T-cell (primary cell): ENCODE data around the gene HAS3. TPM values are rescaled to one million over a fixed set of nuclear protein-coding genes. Genes with fewer than 3 reads are reported as not detected.

Source experiments
- ATAC-seq, 4 experiments: fragments of 200-7000 bp in 3 of 4; fragments of 150-1000 bp in 1 of 4; cut with Tn5 transposase; replicated peaks in 1 of 4; 1 replicate in 3 of 4; 2 replicates in 1 of 4; pipeline ENCODE4 v1.10.0; 2021; ENCODE audit warnings: moderate library complexity in 3 of 4, mild to moderate bottlenecking in 2 of 4, moderate number of reproducible peaks in 1 of 4
- CTCF ChIA-PET, 2 donors: fragments of 300-600 bp; sonication (Branson Sonifier 250); formaldehyde crosslinking; loops; one replicate each; lab custom pipeline; 2022; ENCODE audit warnings: antibody characterized with exemption in 2 of 2; lab: Charles Lee
- POLR2A ChIA-PET, 2 donors: fragments of 300-600 bp; sonication (Branson Sonifier 250); formaldehyde crosslinking; loops; one replicate each; lab custom pipeline; 2022; ENCODE audit warnings: antibody characterized with exemption in 2 of 2; lab: Charles Lee
- DNase-seq, 35 experiments: peaks; one replicate each; pipeline versions ENCODE4 v3.0.0 to v3.0.0-alpha.2; 2013 to 2023
- H3K27ac ChIP-seq: one replicate; pipeline ENCODE4 v1.5.1; 2013; ENCODE audit warnings: low read length
- H3K27me3 ChIP-seq, 2 experiments: replicated peaks in 1 of 2; 1 replicate in 1 of 2; 2 replicates in 1 of 2; pipeline versions ENCODE4 v1.6.1 to v1.7.0; 2013; ENCODE audit warnings: low read length in 1 of 2, mixed read lengths in 1 of 2; ENCODE audit not compliant: control insufficient read depth in 2 of 2, insufficient read depth in 2 of 2; ENCODE audit errors: extremely low read depth in 1 of 2
- H3K36me3 ChIP-seq, 2 donors: 1 replicate in 1 of 2; 2 replicates in 1 of 2; pipeline versions ENCODE4 v1.6.1 to v1.7.0; 2013; ENCODE audit warnings: low read length in 1 of 2; ENCODE audit not compliant: control insufficient read depth in 2 of 2, insufficient read depth in 1 of 2; ENCODE audit errors: extremely low read depth in 1 of 2
- H3K4me1 ChIP-seq, 2 experiments: 1 replicate in 1 of 2; 2 replicates in 1 of 2; pipeline versions ENCODE4 v1.6.1 to v1.7.0; 2013; ENCODE audit warnings: low read length in 2 of 2, mixed read lengths in 1 of 2; ENCODE audit not compliant: insufficient read depth in 2 of 2, control insufficient read depth in 1 of 2; ENCODE audit errors: extremely low read depth in 1 of 2
- H3K4me3 ChIP-seq, 2 donors: 1 replicate in 1 of 2; 2 replicates in 1 of 2; pipeline versions ENCODE4 v1.5.1 to v1.7.0; 2013; ENCODE audit warnings: mild to moderate bottlenecking in 2 of 2, low read length in 1 of 2, moderate library complexity in 1 of 2; ENCODE audit not compliant: control insufficient read depth in 1 of 2; ENCODE audit errors: extremely low read depth in 1 of 2
- H3K9me3 ChIP-seq: 2 replicates; pipeline ENCODE4 v1.7.0; 2013
- H3K27ac Mint-ChIP-seq, 2 donors: one replicate each; pipeline ENCODE4 v1.8.0; 2020 to 2021; ENCODE audit warnings: mild to moderate bottlenecking in 2 of 2, mixed read lengths in 2 of 2
- H3K27me3 Mint-ChIP-seq, 2 donors: one replicate each; pipeline ENCODE4 v1.8.0; 2021 to 2022; ENCODE audit warnings: mixed read lengths in 2 of 2
- H3K36me3 Mint-ChIP-seq: one replicate; pipeline ENCODE4 v1.8.0; 2021; ENCODE audit warnings: mixed read lengths
- H3K4me1 Mint-ChIP-seq, 3 donors: one replicate each; pipeline ENCODE4 v1.8.0; 2020 to 2022; ENCODE audit warnings: mixed read lengths in 3 of 3, mild to moderate bottlenecking in 1 of 3
- H3K4me3 Mint-ChIP-seq, 3 donors: one replicate each; pipeline ENCODE4 v1.8.0; 2020 to 2022; ENCODE audit warnings: mild to moderate bottlenecking in 3 of 3, mixed read lengths in 3 of 3, moderate library complexity in 3 of 3
- H3K9me3 Mint-ChIP-seq, 3 donors: one replicate each; pipeline ENCODE4 v1.8.0; 2020 to 2022; ENCODE audit warnings: mixed read lengths in 3 of 3
- WGBS: methylation state at CpG from one replicate; pipeline ENCODE4 v1.1.5; 2013; ENCODE audit warnings: missing lambda C conversion rate; ENCODE audit not compliant: insufficient coverage; 5-methylcytosine and 5-hydroxymethylcytosine counted together
- total RNA-seq, 35 experiments: library from RNA in 6 of 35; stranded (reverse) in 6 of 35; fragments of 120-200 nt in 1 of 35; gene quantifications; one replicate each; pipeline versions ENCODE4 v1.2.1 to v1.2.4 and lab custom pipeline; 2013 to 2026

HAS3 gene
- total RNA-seq, 5 donors from 2014 or later (not counting 1 experiment from before 2014, with no cell fraction given) = 2.0 to 4.7 (median 3.4) TPM

GRCh38 chr16:69087161-69087581 lies 18.3 kb upstream of the HAS3 start:
- ATAC-seq (no peak), DNase-seq (no peak)
- Mint-ChIP-seq H3K9me3 (no peaks in the 10 kb centered on the region), H3K27ac (no peak overlapping the region), H3K4me1 (peaks cover 5 to 16% (median 9%) of the 10 kb centered on the region in 3 donors), H3K27me3 (no peaks in the 10 kb centered on the region), H3K4me3 (no peak overlapping the region), H3K36me3 (peaks cover 23% of the 10 kb centered on the region)
- Histone ChIP-seq H3K36me3 (peaks cover 5 to 20% of the 10 kb centered on the region in 2 donors), H3K4me3 (no peak overlapping the region), H3K27me3 (no peaks in the 10 kb centered on the region), H3K4me1 (peaks cover 0 to 8% of the 10 kb centered on the region in 2 experiments), H3K9me3 (no peaks in the 10 kb centered on the region), H3K27ac (no peak overlapping the region)
- POLR2A ChIA-PET = no interaction called here
- CTCF ChIA-PET = no interaction called here
- 60% methylated on average over 2 of the region's 3 CpGs for WGBS

DNA sequence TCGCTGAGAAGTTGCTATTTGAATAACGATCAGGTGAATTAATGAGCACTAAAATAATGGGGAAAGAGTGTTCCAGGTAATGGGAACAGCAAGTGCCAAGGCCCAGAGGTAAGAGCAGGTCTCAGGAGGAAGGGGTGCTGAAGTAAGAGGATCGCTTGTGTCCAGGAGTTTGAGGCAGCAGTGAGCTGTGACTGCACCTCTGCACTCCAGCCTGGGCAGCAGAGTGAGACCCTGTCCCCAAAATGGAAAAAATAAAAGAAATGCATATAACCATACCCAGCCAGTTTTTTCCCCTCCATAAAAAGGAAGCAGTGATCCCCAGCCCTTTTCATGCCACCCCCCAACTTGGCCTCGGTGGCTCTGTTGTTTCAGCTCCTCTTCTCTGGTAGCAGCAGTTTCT lies 16.8 kb upstream of the HAS3 start:
- DNase-seq = no peak
- Histone ChIP-seq H3K4me1 (peaks cover 0 to 8% of the 10 kb centered on the region in 2 experiments), H3K36me3 (peaks cover 0 to 13% of the 10 kb centered on the region in 2 donors), H3K9me3 (no peaks in the 10 kb centered on the region), H3K27me3 (no peaks in the 10 kb centered on the region), H3K4me3 (no peak overlapping the region), H3K27ac (no peak overlapping the region)
- ChIA-PET POLR2A (no interaction called here), CTCF (no interaction called here)
- no peaks in the 10 kb centered on the region for H3K9me3 Mint-ChIP-seq
- no peak overlapping the region for H3K4me3 Mint-ChIP-seq
- H3K27ac Mint-ChIP-seq = peak overlapping the region; percentile 46 to 58
- H3K36me3 Mint-ChIP-seq = peaks cover 15% of the 10 kb centered on the region
- H3K4me1 Mint-ChIP-seq = peaks cover 5 to 16% (median 9%) of the 10 kb centered on the region in 3 donors
- 79% methylated on average over 2 of the region's 4 CpGs for WGBS
- no peaks in the 10 kb centered on the region for H3K27me3 Mint-ChIP-seq
- ATAC-seq = no peak

GRCh38 chr16:69089091-69089910 lies 16.2 kb upstream of the HAS3 start:
- H3K4me1 ChIP-seq = peaks cover 0 to 8% of the 10 kb centered on the region in 2 experiments
- Mint-ChIP-seq H3K4me1 (peaks cover 5 to 16% (median 9%) of the 10 kb centered on the region in 3 donors), H3K36me3 (peaks cover 9% of the 10 kb centered on the region), H3K27ac (peak overlapping the region; percentile 46 to 58), H3K27me3 (no peaks in the 10 kb centered on the region), H3K9me3 (no peaks in the 10 kb centered on the region), H3K4me3 (no peak overlapping the region)
- ChIA-PET CTCF (interaction anchor here in 1 of 2 donors (0.6 kb wide), 1 partner anchor 23 kb away, joined by 3 read pairs; no protein-coding TSS in a partner anchor), POLR2A (interaction anchor here in 1 of 2 donors (0.5 kb wide), 1 partner anchor 1429 kb away, joined by 3 read pairs; the partner anchor contains the start of gene ACD)
- no peak overlapping the region for H3K4me3 ChIP-seq
- no peak overlapping the region for H3K27ac ChIP-seq
- no peaks in the 10 kb centered on the region for H3K9me3 ChIP-seq
- DNase-seq (no peak), ATAC-seq (peak in 3 of 4 experiments; percentile 67 to 83 (median 80))
- peaks cover 0 to 9% of the 10 kb centered on the region in 2 donors for H3K36me3 ChIP-seq
- no peaks in the 10 kb centered on the region for H3K27me3 ChIP-seq
- WGBS = 59% methylated on average over 12 of the region's 16 CpGs

- Histone ChIP-seq H3K27ac (no peak overlapping the region), H3K27me3 (no peaks in the 10 kb centered on the region), H3K36me3 (no peaks in the 10 kb centered on the region), H3K4me1 (peaks cover 0 to 6% of the 10 kb centered on the region in 2 experiments), H3K9me3 (no peaks in the 10 kb centered on the region), H3K4me3 (no peak overlapping the region)
- Mint-ChIP-seq H3K36me3 (no peaks in the 10 kb centered on the region), H3K27ac (no peak overlapping the region), H3K4me3 (no peak overlapping the region), H3K27me3 (no peaks in the 10 kb centered on the region), H3K4me1 (peaks cover 0 to 7% (median 6%) of the 10 kb centered on the region in 3 donors), H3K9me3 (no peaks in the 10 kb centered on the region)
- POLR2A ChIA-PET = interaction anchor here in 1 of 2 donors (0.6 kb wide), 1 partner anchor 15 kb away, joined by 3 read pairs; no protein-coding TSS in a partner anchor
- no peak for ATAC-seq
- no peak for DNase-seq
- CTCF ChIA-PET = no interaction called here
- 100% methylated on average over 1 of the region's 3 CpGs for WGBS
Observed at GRCh38 chr16:69093974-69094373, 11.5 kb upstream of the HAS3 start.

- CTCF ChIA-PET = no interaction called here
Observed at GRCh38 chr16:69094501-69094900, 11.0 kb upstream of the HAS3 start.

DNA sequence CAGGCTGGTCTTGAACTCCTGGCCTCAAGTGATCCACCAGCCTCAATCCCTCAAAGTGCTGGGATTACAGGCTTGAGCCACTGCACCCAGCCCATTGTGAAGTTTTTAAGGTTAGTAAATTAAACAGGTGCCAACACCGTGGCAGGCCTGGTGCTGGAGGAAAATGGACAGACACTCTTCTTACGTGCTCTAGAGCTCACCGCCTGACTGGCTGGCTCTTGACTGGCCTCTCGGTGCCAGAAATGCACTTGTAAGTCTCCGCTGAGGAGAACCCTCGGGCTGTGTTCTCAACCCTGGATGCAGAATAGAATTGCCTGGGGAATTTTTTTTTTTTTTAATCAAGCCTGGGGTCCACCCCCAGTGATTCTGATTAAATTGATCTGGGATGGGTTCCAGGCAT lies 10.3 kb upstream of the HAS3 start:
- Histone ChIP-seq H3K4me1 (no peaks in the 10 kb centered on the region), H3K36me3 (no peaks in the 10 kb centered on the region), H3K27ac (no peak overlapping the region), H3K27me3 (no peaks in the 10 kb centered on the region), H3K9me3 (no peaks in the 10 kb centered on the region), H3K4me3 (no peak overlapping the region)
- CTCF ChIA-PET = no interaction called here
- Mint-ChIP-seq H3K4me3 (no peak overlapping the region), H3K4me1 (no peaks in the 10 kb centered on the region), H3K27ac (no peak overlapping the region), H3K9me3 (no peaks in the 10 kb centered on the region), H3K36me3 (no peaks in the 10 kb centered on the region), H3K27me3 (no peaks in the 10 kb centered on the region)
- POLR2A ChIA-PET = no interaction called here
- ATAC-seq (no peak), DNase-seq (no peak)
- 91% methylated on average over 4 of the region's 6 CpGs for WGBS

More at GRCh38 chr16:69094501-69094900, 11.0 kb upstream of the HAS3 start:
- Mint-ChIP-seq H3K4me3 (no peak overlapping the region), H3K27ac (no peak overlapping the region), H3K36me3 (no peaks in the 10 kb centered on the region), H3K27me3 (no peaks in the 10 kb centered on the region), H3K4me1 (peaks cover 0 to 2% (median 1%) of the 10 kb centered on the region in 3 donors), H3K9me3 (no peaks in the 10 kb centered on the region)
- DNase-seq (no peak), ATAC-seq (no peak)
- Histone ChIP-seq H3K4me1 (peaks cover 0 to 2% of the 10 kb centered on the region in 2 experiments), H3K4me3 (no peak overlapping the region), H3K27me3 (no peaks in the 10 kb centered on the region), H3K27ac (no peak overlapping the region), H3K36me3 (no peaks in the 10 kb centered on the region), H3K9me3 (no peaks in the 10 kb centered on the region)
- POLR2A ChIA-PET = no interaction called here
- WGBS = no CpG with 5 or more reads among the region's 5 CpGs
